ENCODE measurements around the gene TEX19.
"Not testable (repeated sequence)": the region's sequence is repeated elsewhere in the genome, so short reads cannot be mapped to it uniquely, and the experiment has no call there.

The TEX19 gene

GRCh38 chr17:82351713-82352488 is 7.1 kb upstream of the TEX19 start:
- ChIA-PET POLR2A (no interaction called here), CTCF (interaction anchor here (0.5 to 1.5 kb wide), 4 partner anchors 13 to 59 kb away, joined by 3 to 5 read pairs (median 4); no protein-coding TSS in a partner anchor)
- peak; percentile 87 for DNase-seq (ENCODE audit: extremely low spot score)
- TF ChIP-seq BHLHE40 (IDR thresholded peaks at IDR 0.05; ENCODE audit: borderline replicate concordance) (no peak), SUZ12 (IDR thresholded peaks at IDR 0.05) (no peak), CTBP1 (IDR thresholded peaks at IDR 0.05; ENCODE audit: borderline replicate concordance) (no peak), SP1 (IDR thresholded peaks at IDR 0.05) (no peak), FOXM1 (IDR thresholded peaks at IDR 0.05; ENCODE audit: borderline replicate concordance) (no peak), FOXA1 (IDR thresholded peaks at IDR 0.05) (no peak), LEF1 (IDR thresholded peaks at IDR 0.05; ENCODE audit: borderline replicate concordance) (no peak), ZNF384 (IDR thresholded peaks at IDR 0.05) (no peak), HDGF (IDR thresholded peaks at IDR 0.05; ENCODE audit: borderline replicate concordance) (no peak), L3MBTL2 (conservative IDR thresholded peaks at IDR 0.05) (no peak), TARDBP (IDR thresholded peaks at IDR 0.05) (no peak)

- TF ChIP-seq ELF4 (IDR thresholded peaks at IDR 0.05) (no peak), L3MBTL2 (conservative IDR thresholded peaks at IDR 0.05) (no peak), SUZ12 (IDR thresholded peaks at IDR 0.05) (no peak), BHLHE40 (IDR thresholded peaks at IDR 0.05; ENCODE audit: borderline replicate concordance) (no peak), PKNOX1 (IDR thresholded peaks at IDR 0.05) (no peak), NFRKB (IDR thresholded peaks at IDR 0.05) (no peak), FOXK2 (IDR thresholded peaks at IDR 0.05) (no peak), CTBP1 (IDR thresholded peaks at IDR 0.05; ENCODE audit: borderline replicate concordance) (no peak), SP1 (IDR thresholded peaks at IDR 0.05) (no peak), LEF1 (IDR thresholded peaks at IDR 0.05; ENCODE audit: borderline replicate concordance) (no peak), HDGF (IDR thresholded peaks at IDR 0.05; ENCODE audit: borderline replicate concordance) (no peak), TARDBP (IDR thresholded peaks at IDR 0.05) (no peak), FOXA1 (IDR thresholded peaks at IDR 0.05) (no peak), FOXM1 (IDR thresholded peaks at IDR 0.05; ENCODE audit: borderline replicate concordance) (no peak), ARNT (IDR thresholded peaks at IDR 0.05) (no peak), ZNF384 (IDR thresholded peaks at IDR 0.05) (no peak)
- ChIA-PET POLR2A (no interaction called here), CTCF (no interaction called here)
- no peak for DNase-seq (ENCODE audit: extremely low spot score)
These were observed 5.6 kb upstream of the TEX19 start for GRCh38 chr17:82353484-82353883.

- CTCF ChIA-PET: interaction anchor here (0.6 kb wide), 1 partner anchor 115 kb away, joined by 3 read pairs; no protein-coding TSS in a partner anchor
- POLR2A ChIA-PET: no interaction called here
- DNase-seq (ENCODE audit: extremely low spot score): no peak
- TF ChIP-seq ELF4 (IDR thresholded peaks at IDR 0.05) (no peak), ZNF384 (IDR thresholded peaks at IDR 0.05) (no peak), LEF1 (IDR thresholded peaks at IDR 0.05; ENCODE audit: borderline replicate concordance) (no peak), PKNOX1 (IDR thresholded peaks at IDR 0.05) (no peak), L3MBTL2 (conservative IDR thresholded peaks at IDR 0.05) (no peak)
These were observed 4.2 kb upstream of the TEX19 start for GRCh38 chr17:82354804-82355308.

- POLR2A ChIA-PET: interaction anchor here (0.8 to 4.0 kb wide), 2 partner anchors 12 to 18 kb away, joined by 3 to 22 read pairs; no protein-coding TSS in a partner anchor
- CTCF ChIA-PET: interaction anchor here (0.6 kb wide), 1 partner anchor 116 kb away, joined by 3 read pairs; no protein-coding TSS in a partner anchor
- no peak for DNase-seq (ENCODE audit: extremely low spot score)
- TF ChIP-seq TARDBP (IDR thresholded peaks at IDR 0.05) (no peak), SUZ12 (IDR thresholded peaks at IDR 0.05) (no peak)
These were observed 3.1 kb upstream of the TEX19 start for GRCh38 chr17:82355770-82356427.

- TF ChIP-seq L3MBTL2 (conservative IDR thresholded peaks at IDR 0.05): no peak
- no peak for DNase-seq (ENCODE audit: extremely low spot score)
- ChIA-PET POLR2A (interaction anchor here (0.8 to 4.0 kb wide), 2 partner anchors 11 to 17 kb away, joined by 3 to 22 read pairs; no protein-coding TSS in a partner anchor), CTCF (no interaction called here)
These were observed 2.1 kb upstream of the TEX19 start for GRCh38 chr17:82356845-82357355.

- TF ChIP-seq PKNOX1 (IDR thresholded peaks at IDR 0.05) (no peak), FOXM1 (IDR thresholded peaks at IDR 0.05; ENCODE audit: borderline replicate concordance) (no peak), NFRKB (IDR thresholded peaks at IDR 0.05) (no peak), SP1 (IDR thresholded peaks at IDR 0.05) (no peak), HDGF (IDR thresholded peaks at IDR 0.05; ENCODE audit: borderline replicate concordance) (no peak), ZNF384 (IDR thresholded peaks at IDR 0.05) (no peak), ELF4 (IDR thresholded peaks at IDR 0.05) (no peak), TARDBP (IDR thresholded peaks at IDR 0.05) (no peak), FOXK2 (IDR thresholded peaks at IDR 0.05) (no peak), BHLHE40 (IDR thresholded peaks at IDR 0.05; ENCODE audit: borderline replicate concordance) (no peak), ARNT (IDR thresholded peaks at IDR 0.05) (no peak), FOXA1 (IDR thresholded peaks at IDR 0.05) (no peak), L3MBTL2 (conservative IDR thresholded peaks at IDR 0.05) (no peak), CTBP1 (IDR thresholded peaks at IDR 0.05; ENCODE audit: borderline replicate concordance) (no peak), SUZ12 (IDR thresholded peaks at IDR 0.05) (no peak)
- CTCF ChIA-PET: interaction anchor here (1.2 kb wide), 1 partner anchor 57 kb away, joined by 4 read pairs; no protein-coding TSS in a partner anchor
- DNase-seq (ENCODE audit: extremely low spot score): no peak
- POLR2A ChIA-PET: interaction anchor here (4.0 kb wide), 1 partner anchor 10 kb away, joined by 22 read pairs; no protein-coding TSS in a partner anchor
These were observed 1.7 kb upstream of the TEX19 start for GRCh38 chr17:82357394-82357793.

GRCh38 chr17:82359451-82360074 is 516 bp downstream of the TEX19 start:
- CTCF ChIA-PET: interaction anchor here (1.0 kb wide), 1 partner anchor 115 kb away, joined by 7 read pairs; no protein-coding TSS in a partner anchor
- POLR2A ChIA-PET: interaction anchor here (1.6 to 4.0 kb wide), 2 partner anchors 8 to 10 kb away, joined by 5 to 22 read pairs; no protein-coding TSS in a partner anchor
- DNase-seq (ENCODE audit: extremely low spot score): not testable (repeated sequence)

All from HEK293T (cell line).